Measurements from ENCODE around the gene TEX2. TPM values are rescaled to one million over a fixed set of nuclear protein-coding genes. Genes with fewer than 3 reads are reported as not detected.
"Not testable (repeated sequence)": the region's sequence is repeated elsewhere in the genome, so short reads cannot be mapped to it uniquely, and the experiment has no call there.

TEX2 gene
- total RNA-seq, 1 donor from 2014 or later: 36.1 TPM

- peak; percentile 100 for DNase-seq (ENCODE audit: low read depth in 2 of 2)
Observed at GRCh38 chr17:64145751-64146417, 117.2 kb downstream of the TEX2 start.

- no peak for DNase-seq (ENCODE audit: low read depth in 2 of 2)
Observed at GRCh38 chr17:64145375-64145750, 117.7 kb downstream of the TEX2 start.

- no peak for DNase-seq (ENCODE audit: low read depth in 2 of 2)
Observed at GRCh38 chr17:64139542-64139941, 123.5 kb downstream of the TEX2 start.

DNA sequence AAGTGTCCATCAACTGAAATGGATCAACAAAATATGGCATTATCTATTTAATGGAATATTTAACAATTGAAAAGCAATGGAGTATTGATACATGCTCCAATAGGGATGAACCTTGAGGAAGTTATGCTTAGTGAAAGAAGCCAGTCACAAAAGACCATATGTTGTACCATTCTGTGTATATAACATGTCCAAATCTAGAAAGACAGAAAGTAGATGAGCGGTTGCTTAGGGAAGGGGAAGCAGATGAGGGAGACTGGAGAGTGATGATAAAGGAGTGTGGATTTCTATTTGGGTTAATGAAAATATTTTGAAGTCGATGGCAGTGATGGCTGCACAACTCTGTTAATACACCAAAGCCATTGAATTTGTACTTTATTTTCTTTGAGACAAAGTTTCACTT lies 124.6 kb downstream of the TEX2 start:
- no peak for DNase-seq (ENCODE audit: low read depth in 2 of 2)

DNA sequence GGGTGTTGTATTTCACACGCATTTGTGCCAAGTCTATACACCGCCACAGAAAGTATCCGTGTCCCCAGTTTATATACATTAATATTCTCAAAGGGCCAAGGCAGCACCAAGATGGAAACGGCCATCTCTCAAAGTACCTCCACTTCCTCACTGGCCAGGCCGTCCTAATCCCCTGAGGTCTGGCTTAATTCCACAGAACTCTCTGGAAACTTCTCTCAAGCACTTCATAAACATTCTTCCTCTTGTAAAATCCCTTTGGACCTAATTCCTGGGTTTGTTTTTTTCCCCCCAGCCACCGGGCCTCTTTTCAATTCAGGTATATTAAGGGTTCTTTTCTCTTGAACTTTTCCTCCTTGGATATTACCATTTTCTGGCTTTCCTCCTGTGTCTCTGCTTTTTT lies 128.1 kb downstream of the TEX2 start:
- no peak for DNase-seq (ENCODE audit: low read depth in 2 of 2)

DNA sequence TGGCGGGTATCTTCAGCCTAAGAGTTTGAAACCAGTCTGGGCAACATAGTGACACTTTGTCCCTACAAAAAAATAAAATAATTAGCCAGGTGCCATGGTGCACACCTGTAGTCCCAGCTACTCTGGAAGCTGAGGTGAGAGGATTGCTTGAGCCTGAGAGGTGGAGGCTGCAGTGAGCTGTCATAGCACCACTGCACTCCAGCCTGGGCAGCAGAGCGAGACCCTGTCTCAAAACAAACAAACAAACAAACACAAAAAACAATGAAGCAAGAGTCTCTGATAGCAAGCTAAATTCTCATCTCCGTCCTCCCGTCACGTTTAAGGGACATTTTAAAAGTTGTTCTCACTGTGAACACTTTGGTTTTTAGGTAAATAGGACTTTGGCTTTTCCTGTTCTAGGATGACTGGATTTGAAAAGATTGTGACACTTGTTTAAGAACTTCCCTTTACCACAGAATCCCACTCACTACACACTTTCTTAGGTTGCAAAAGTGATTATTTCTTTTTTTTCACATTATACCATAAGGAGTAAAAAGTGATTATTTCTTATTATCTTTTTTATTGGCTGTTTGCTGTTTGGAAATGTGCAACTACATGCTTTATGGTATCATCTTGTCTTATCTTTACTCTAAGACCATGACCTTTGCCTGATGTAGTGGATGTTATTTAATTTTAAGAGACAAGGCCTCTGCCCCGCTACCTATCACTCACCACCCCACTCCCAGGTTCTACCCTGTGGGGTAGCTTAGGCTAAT lies 128.7 kb downstream of the TEX2 start:
- DNase-seq (ENCODE audit: low read depth in 2 of 2): no peak

GRCh38 chr17:64133546-64134215 lies 129.4 kb downstream of the TEX2 start:
- DNase-seq (ENCODE audit: low read depth in 2 of 2): peak; percentile 74 to 84

DNA sequence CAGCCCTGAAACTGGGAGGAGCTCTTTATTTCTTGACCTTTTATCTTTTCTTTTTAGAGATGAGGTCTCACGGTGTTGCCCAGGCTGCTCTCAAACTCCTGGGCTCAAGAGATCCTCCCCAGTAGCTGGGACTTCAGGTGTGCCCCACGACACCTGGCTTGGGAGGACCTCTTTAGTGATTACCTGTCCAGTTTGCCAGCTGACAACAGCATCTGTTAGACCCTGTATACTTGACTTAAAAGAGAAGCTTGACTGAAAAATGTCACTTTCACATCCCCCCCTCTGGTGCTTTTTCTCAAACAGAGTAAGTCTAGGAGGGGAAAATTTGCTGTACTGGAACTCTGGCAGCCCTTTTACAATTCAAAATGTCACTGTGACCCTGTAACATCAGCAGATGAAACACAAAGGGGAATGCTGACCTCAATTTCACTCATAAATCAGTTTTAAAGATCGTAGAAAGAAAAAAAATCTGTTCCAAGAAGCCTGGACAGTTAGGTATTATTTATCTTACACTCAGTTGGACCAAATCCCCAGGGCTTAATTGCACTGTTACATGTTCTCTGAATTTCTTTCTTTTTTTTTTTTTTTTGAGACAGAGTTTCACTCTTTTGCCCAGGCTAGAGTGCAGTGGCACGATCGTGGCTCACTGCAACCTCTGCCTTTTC lies 131.3 kb downstream of the TEX2 start:
- DNase-seq (ENCODE audit: low read depth in 2 of 2): no peak

DNA sequence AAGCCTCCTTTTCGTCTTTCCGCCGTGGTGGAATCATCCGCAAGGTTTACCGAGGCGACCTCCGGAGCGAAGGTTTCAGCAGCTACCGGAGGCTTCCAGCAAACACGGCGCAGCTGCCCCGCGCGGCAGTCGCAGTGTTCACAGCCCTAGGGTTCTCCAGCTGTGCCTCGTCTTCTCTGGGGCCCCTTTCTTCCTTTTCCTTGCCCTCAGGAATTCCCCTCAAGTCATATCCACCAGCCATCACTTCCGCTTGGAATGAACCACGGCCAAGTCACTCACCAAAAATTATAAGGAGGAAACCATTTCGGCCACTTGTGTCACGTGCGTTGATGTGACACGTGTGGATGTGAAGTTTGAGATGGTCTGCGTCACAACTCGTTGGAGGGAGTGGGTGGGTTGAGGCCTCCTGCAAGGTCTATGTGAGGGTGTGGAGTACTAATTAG lies 132.5 kb downstream of the TEX2 start:
- DNase-seq (ENCODE audit: low read depth in 2 of 2): peak; percentile 31 to 92

DNA sequence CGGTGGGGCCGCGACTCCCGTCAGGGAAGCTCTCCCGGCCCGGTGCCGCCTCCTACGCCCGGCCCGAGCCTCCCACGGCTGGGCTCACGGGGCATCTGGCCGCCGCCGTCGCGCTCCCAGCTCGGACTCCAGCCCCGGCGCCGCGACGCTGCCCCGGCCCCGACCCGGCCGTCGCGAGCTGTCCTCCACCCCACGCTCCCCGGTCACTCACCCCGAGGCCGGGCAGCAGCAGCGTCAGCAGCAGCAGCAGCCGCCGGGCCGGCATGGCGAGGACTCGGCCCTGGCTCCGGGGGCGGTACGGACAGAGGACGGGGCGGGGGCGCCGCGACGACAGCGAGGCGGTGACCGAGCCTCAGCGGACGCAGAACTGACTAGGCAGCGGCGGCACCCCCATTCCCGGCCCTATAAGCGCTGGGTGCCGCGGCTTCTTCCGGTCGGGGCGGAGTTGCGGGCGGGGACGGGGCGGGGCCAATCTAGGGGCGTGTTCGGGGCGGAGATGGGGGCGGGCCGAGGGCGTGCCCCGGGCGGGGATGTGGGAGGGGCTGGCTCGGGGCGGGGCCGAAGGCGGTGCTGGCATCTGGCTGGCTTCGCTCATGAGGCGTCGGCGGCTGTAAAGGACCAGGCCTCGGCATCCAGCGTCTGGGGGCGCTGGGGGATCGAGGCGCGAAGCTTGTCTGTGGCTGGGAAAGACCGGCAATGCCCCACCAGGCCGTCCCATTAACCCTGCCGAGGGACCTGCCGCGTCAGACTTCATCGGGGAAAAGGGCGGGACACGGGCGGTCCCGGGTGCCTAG lies 133.1 kb downstream of the TEX2 start, which contains the start of gene ERN1:
ERN1 (minus strand) TSS at position 380 of the 794 bp plus-strand sequence; CDS start at position 265, 115 bp downstream.
- DNase-seq (ENCODE audit: low read depth in 2 of 2): peak; percentile 97

DNA sequence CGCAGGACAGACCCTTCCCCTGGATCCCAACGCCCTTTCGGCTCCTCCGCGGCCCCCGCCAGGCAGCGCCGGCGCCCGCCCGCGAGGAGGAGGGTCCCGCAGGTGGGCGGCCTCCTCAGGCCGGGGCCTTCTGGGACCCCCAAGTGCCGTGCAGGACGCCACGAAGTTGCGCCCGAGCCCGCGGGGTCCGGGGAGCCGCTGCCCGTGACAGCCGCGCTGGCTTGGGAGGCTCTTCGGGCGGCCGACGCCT lies 133.6 kb downstream of the TEX2 start:
- no peak for DNase-seq (ENCODE audit: low read depth in 2 of 2)

- peak; percentile 24 to 54 for DNase-seq (ENCODE audit: low read depth in 2 of 2)
Observed at GRCh38 chr17:64128787-64129514, 134.1 kb downstream of the TEX2 start.

- DNase-seq (ENCODE audit: low read depth in 2 of 2): no peak
Observed at GRCh38 chr17:64126918-64127317, 136.1 kb downstream of the TEX2 start.

DNA sequence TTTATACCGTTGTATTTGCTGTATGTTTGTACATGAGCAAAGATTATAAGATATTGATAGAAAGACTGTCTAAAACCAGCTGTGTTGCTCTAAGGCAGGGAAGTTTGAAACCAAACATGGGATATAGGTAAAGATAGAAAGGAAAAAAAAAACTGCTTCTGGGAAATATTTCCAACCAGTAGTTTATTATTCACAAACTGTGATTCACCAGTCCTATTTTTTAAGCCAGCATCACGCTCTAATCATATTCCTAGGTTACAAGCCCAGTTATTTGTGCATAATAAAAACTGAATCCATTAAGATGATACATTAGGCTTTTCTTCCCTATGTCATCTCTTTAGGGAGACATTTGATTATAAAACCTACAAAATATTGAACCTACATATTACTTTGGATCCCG lies 137.1 kb downstream of the TEX2 start:
- DNase-seq (ENCODE audit: low read depth in 2 of 2): no peak

- DNase-seq (ENCODE audit: low read depth in 2 of 2): no peak
Observed at GRCh38 chr17:64124609-64125008, 138.5 kb downstream of the TEX2 start.

DNA sequence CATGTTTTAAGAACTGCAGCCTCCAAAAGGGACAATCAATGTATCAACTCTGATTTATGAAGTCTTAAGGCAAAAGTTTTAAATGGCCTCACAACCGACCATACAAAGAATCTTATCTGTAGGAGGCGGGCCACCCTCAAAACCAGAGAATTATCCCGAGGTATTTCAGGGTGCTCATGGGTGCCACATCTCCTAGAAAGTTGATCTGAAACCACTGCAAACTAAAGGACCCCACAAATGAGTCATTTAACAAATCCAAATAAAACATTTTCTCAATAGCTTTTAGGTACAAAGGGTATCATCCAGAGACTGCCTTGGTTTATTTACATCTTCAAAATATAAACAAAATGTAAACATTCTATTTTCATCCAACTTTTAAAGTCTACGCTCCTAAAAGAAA lies 139.9 kb downstream of the TEX2 start:
- DNase-seq (ENCODE audit: low read depth in 2 of 2): no peak

GRCh38 chr17:64120972-64121786 lies 141.9 kb downstream of the TEX2 start:
- DNase-seq (ENCODE audit: low read depth in 2 of 2): not testable (repeated sequence)

GRCh38 chr17:64120159-64120810 lies 142.8 kb downstream of the TEX2 start:
- DNase-seq (ENCODE audit: low read depth in 2 of 2): peak in 1 of 2 donors; percentile 50
